Endothelial cell of umbilical vein (primary cell): ENCODE measurements around the gene ARHGEF16. TPM values are rescaled to one million over a fixed set of nuclear protein-coding genes. Genes with fewer than 3 reads are reported as not detected.

Source experiments
- BruUV-seq: library from RNA; stranded (reverse); fragments of 400-500 nt; replicated peaks from 2 replicates; lab custom pipeline; 2021; lab: Mats Ljungman, UMichigan
- CTCF ChIA-PET: fragments of 300-600, 350-600 bp; sonication (Branson Sonifier 250); formaldehyde crosslinking; loops from one replicate; lab custom pipeline; 2021; ENCODE audit warnings: antibody characterized with exemption, inconsistent platforms; lab: Charles Lee
- POLR2A ChIA-PET: fragments of 300-600, 350-600 bp; sonication (Branson Sonifier 250); formaldehyde crosslinking; loops from one replicate; lab custom pipeline; 2021; ENCODE audit warnings: antibody characterized with exemption, inconsistent platforms; lab: Charles Lee
- DNase-seq: peaks from one replicate; pipeline ENCODE4 v3.0.0-alpha.2; 2011; ENCODE audit warnings: low read depth, low spot score
- FAIRE-seq: peaks from 2 replicates; lab custom pipeline; 2011; peaks lifted over from hg19 to GRCh38; lab: Jason Lieb, UNC
- H2AFZ ChIP-seq: 2 replicates; pipeline ENCODE4 v1.6.0; 2012; ENCODE audit warnings: low read depth, low read length, control low read depth, inconsistent platforms
- H3K27ac ChIP-seq: 2 replicates; pipeline ENCODE4 v1.5.1; 2011; ENCODE audit warnings: low read depth, mild to moderate bottlenecking, control low read depth, low read length, moderate library complexity; ENCODE audit not compliant: insufficient read depth
- H3K27me3 ChIP-seq, 2 experiments: 2 replicates each; pipeline versions ENCODE4 v1.6.0 to v1.6.1; 2011; ENCODE audit warnings: low read length in 2 of 2, mixed read lengths in 1 of 2; ENCODE audit not compliant: control insufficient read depth in 2 of 2, insufficient read depth in 2 of 2
- H3K36me3 ChIP-seq, 2 experiments: 2 replicates in 1 of 2; 3 replicates in 1 of 2; pipeline ENCODE4 v1.5.1; 2011; ENCODE audit warnings: low read length in 2 of 2, mild to moderate bottlenecking in 1 of 2, moderate library complexity in 1 of 2; ENCODE audit not compliant: control insufficient read depth in 2 of 2, insufficient read depth in 2 of 2; ENCODE audit errors: extremely low read depth in 1 of 2
- H3K4me1 ChIP-seq: 3 replicates; pipeline ENCODE4 v1.5.1; 2011; ENCODE audit warnings: mild to moderate bottlenecking, low read length; ENCODE audit not compliant: control insufficient read depth, insufficient read depth; ENCODE audit errors: extremely low read depth
- H3K4me2 ChIP-seq: 2 replicates; pipeline ENCODE4 v1.6.1; 2011; ENCODE audit warnings: low read length, control low read depth, mixed read lengths; ENCODE audit not compliant: insufficient read depth
- H3K4me3 ChIP-seq, 3 experiments: fragments of 200-600 bp in 1 of 3; sonication (generic), shearing (Covaris generic) in 1 of 3; replicated peaks in 1 of 3; 2 replicates each; pipeline ENCODE4 v1.5.1; 2011 to 2016; ENCODE audit warnings: control low read depth in 3 of 3, low read length in 3 of 3, mild to moderate bottlenecking in 2 of 3, inconsistent platforms in 1 of 3, low read depth in 1 of 3, moderate library complexity in 1 of 3; ENCODE audit not compliant: insufficient read depth in 1 of 3
- H3K79me2 ChIP-seq: 2 replicates; pipeline ENCODE4 v1.6.0; 2012; ENCODE audit warnings: low read length, inconsistent platforms; ENCODE audit not compliant: control insufficient read depth, insufficient read depth
- H3K9ac ChIP-seq: replicated peaks from 2 replicates; pipeline ENCODE3; 2011; ENCODE audit warnings: low read length, control low read depth; ENCODE audit not compliant: insufficient read depth; ENCODE audit errors: extremely low read depth
- H3K9me1 ChIP-seq: replicated peaks from 3 replicates; pipeline ENCODE4 v1.6.0; 2011; ENCODE audit warnings: mild to moderate bottlenecking, low read length; ENCODE audit not compliant: control insufficient read depth, insufficient read depth; ENCODE audit errors: extremely low read depth
- H3K9me3 ChIP-seq: replicated peaks from 2 replicates; pipeline ENCODE4 v1.5.1; 2012; ENCODE audit warnings: low read length, inconsistent platforms; ENCODE audit not compliant: control insufficient read depth, insufficient read depth
- H4K20me1 ChIP-seq: replicated peaks from 2 replicates; pipeline ENCODE3; 2011; ENCODE audit warnings: mild to moderate bottlenecking, low read length; ENCODE audit not compliant: control insufficient read depth, insufficient read depth; ENCODE audit errors: extremely low read depth
- EZH2 ChIP-seq: IDR thresholded peaks from 2 replicates; pipeline ENCODE4 v1.6.1; 2012; ENCODE audit warnings: borderline replicate concordance, low read depth, mild to moderate bottlenecking, moderate library complexity, low read length, inconsistent platforms; ENCODE audit not compliant: severe bottlenecking
- FOS ChIP-seq: IDR thresholded peaks from 2 replicates; pipeline ENCODE4 v1.6.1; 2011; ENCODE audit warnings: mild to moderate bottlenecking, low read length, moderate library complexity, borderline replicate concordance; ENCODE audit not compliant: insufficient read depth
- GATA2 ChIP-seq: IDR thresholded peaks from 2 replicates; pipeline ENCODE4 v1.7.0; 2011; ENCODE audit warnings: low read depth, mild to moderate bottlenecking, moderate library complexity, mixed read lengths, low read length; ENCODE audit not compliant: insufficient read length, insufficient read depth
- JUN ChIP-seq: IDR thresholded peaks from 2 replicates; pipeline ENCODE4 v1.6.1; 2011; ENCODE audit warnings: borderline replicate concordance, low read depth; ENCODE audit not compliant: insufficient read length, insufficient read depth
- MAX ChIP-seq: IDR thresholded peaks from 2 replicates; pipeline ENCODE4 v1.6.1; 2011; ENCODE audit not compliant: insufficient read depth, insufficient read length
- MYC ChIP-seq: IDR thresholded peaks from one replicate; pipeline ENCODE4 v1.6.1; 2011; ENCODE audit warnings: mild to moderate bottlenecking, low read depth, low read length
- POLR2A ChIP-seq: IDR thresholded peaks from 2 replicates; pipeline ENCODE4 v1.6.1; 2012; ENCODE audit warnings: low read depth, mild to moderate bottlenecking, control low read depth, low read length
- POLR2AphosphoS5 ChIP-seq: IDR thresholded peaks from 2 replicates; pipeline ENCODE4 v1.6.1; 2012; ENCODE audit warnings: low read depth, mild to moderate bottlenecking, control low read depth, low read length, moderate library complexity; ENCODE audit not compliant: insufficient read depth
- dilution Hi-C: fragments of 300-500 bp; cut with MboI; formaldehyde crosslinking; loops from one replicate; pipeline ENCODE4 v1.15.0; 2019; ENCODE audit warnings: low sequenced_read_pairs; ENCODE audit not compliant: extremely low pct_ligation_motif_present
- intact Hi-C: fragments of 100-400 bp; cut with micrococcal nuclease; formaldehyde crosslinking; loops from one replicate; pipeline ENCODE4 v1.10.0; 2022
- polyA plus RNA-seq, 4 experiments: library from polyadenylated mRNA; depleted of rRNA in 3 of 4; stranded (reverse) in 3 of 4; unstranded in 1 of 4; fragments of >200 nt; gene quantifications; 2 replicates each; pipeline versions ENCODE4 v1.2.1 to v1.2.3, GENCODE V29; 2011 to 2012; ENCODE audit warnings: missing spikeins in 1 of 4
- total RNA-seq: library from RNA; stranded (reverse); gene quantifications from 2 replicates; pipeline ENCODE4 v1.2.3, GENCODE V29; 2021
- TF ChIP-seq, protein P1 (sequence below), 2 donors: IDR thresholded peaks; 1 replicate in 1 of 2; 2 replicates in 1 of 2; pipeline ENCODE4 v1.5.1; 2011; ENCODE audit warnings: low read length in 2 of 2, mild to moderate bottlenecking in 2 of 2, moderate library complexity in 2 of 2, control low read depth in 1 of 2, inconsistent platforms in 1 of 2, low read depth in 1 of 2; ENCODE audit not compliant: insufficient read depth in 1 of 2; ENCODE audit errors: extremely low read depth in 1 of 2

Gene ARHGEF16
- total and polyA plus RNA-seq, 2 donors (not counting 3 experiments of a cell fraction or from before 2014, with no cell fraction given): 0.52 to 1.3 TPM

- H3K4me1 ChIP-seq: peaks cover 2% of the 10 kb centered on the region
- no TSS peak for BruUV-seq
- H3K4me2 ChIP-seq: no peak overlapping the region
- dilution Hi-C loops: no loop called here
- H3K36me3 ChIP-seq: no peaks in the 10 kb centered on the region
- no peaks in the 10 kb centered on the region for H3K9me3 ChIP-seq
- no peak overlapping the region for H3K27ac ChIP-seq
- no peak overlapping the region for H3K9ac ChIP-seq
- no peak overlapping the region for H3K4me3 ChIP-seq
- H2AFZ ChIP-seq: no peak overlapping the region
- no peaks in the 10 kb centered on the region for H3K79me2 ChIP-seq
- ChIA-PET POLR2A (no interaction called here), CTCF (no interaction called here)
- intact Hi-C loops: no loop called here
- DNase-seq (no peak), FAIRE-seq (no peak)
- TF ChIP-seq JUN (no peak), POLR2A (no peak), EZH2 (no peak), MAX (no peak), FOS (no peak), POLR2AphosphoS5 (no peak), MYC (no peak), GATA2 (no peak)
- TF ChIP-seq, protein P1, sequence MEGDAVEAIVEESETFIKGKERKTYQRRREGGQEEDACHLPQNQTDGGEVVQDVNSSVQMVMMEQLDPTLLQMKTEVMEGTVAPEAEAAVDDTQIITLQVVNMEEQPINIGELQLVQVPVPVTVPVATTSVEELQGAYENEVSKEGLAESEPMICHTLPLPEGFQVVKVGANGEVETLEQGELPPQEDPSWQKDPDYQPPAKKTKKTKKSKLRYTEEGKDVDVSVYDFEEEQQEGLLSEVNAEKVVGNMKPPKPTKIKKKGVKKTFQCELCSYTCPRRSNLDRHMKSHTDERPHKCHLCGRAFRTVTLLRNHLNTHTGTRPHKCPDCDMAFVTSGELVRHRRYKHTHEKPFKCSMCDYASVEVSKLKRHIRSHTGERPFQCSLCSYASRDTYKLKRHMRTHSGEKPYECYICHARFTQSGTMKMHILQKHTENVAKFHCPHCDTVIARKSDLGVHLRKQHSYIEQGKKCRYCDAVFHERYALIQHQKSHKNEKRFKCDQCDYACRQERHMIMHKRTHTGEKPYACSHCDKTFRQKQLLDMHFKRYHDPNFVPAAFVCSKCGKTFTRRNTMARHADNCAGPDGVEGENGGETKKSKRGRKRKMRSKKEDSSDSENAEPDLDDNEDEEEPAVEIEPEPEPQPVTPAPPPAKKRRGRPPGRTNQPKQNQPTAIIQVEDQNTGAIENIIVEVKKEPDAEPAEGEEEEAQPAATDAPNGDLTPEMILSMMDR (IDR thresholded peaks at IDR 0.05; ENCODE audit: extremely low read depth in 1 of 2, insufficient read depth in 1 of 2, low read depth in 1 of 2, low read length in 2 of 2): no peak
- no peaks in the 10 kb centered on the region for H4K20me1 ChIP-seq
- H3K9me1 ChIP-seq: no peaks in the 10 kb centered on the region
- H3K27me3 ChIP-seq: no peaks in the 10 kb centered on the region
Measured at GRCh38 chr1:3475839-3476573, 21.5 kb downstream of the ARHGEF16 start.
